ENCODE results near the gene OTUD1. TPM values are rescaled to one million over a fixed set of nuclear protein-coding genes. Genes with fewer than 3 reads are reported as not detected.

OTUD1 gene
- total RNA-seq, 8 experiments from 2014 or later = 2.1 to 10.8 (median 5.2) TPM

DNA sequence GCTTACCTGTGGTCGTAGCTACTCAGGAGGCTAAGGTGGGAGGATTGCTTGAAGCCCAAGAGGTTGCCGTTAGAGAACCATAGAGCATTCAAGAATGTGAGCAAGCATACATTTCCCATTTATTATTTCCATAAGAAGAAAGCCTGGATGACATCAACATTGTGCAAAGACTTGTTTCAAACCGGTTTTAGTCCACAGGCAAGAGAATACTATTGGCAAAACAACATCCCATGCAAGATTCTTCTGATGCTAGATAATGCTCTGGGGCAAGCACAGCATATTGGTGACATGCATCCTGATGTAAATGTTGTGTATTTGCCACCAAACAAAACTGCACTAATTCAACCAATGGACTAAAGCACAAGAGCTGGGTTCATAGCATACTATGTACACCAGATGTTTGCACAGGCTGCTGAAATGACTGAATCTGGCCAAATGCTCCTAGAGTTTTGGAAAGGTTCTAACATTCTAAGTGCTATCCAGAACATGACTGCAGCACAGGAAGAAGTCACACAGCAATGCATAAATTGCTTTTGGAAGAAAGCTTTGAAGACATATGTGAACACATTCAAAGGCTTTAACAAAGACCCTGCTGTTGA lies 42.6 kb downstream of the OTUD1 start:
- peak in 4 of 8 experiments; percentile 26 to 65 (median 54) for ATAC-seq (replicated peaks in 6 of 8)
- no peaks in the 10 kb centered on the region for H3K4me1 ChIP-seq (replicated peaks in 1 of 2)
- in situ Hi-C loops (cut with MboI; ENCODE audit: low pct_unique_long_range_greater_than_20kb in 2 of 9, low sequenced_read_pairs in 9 of 9, unreplicated experiment in 9 of 9) = no loop called here
- H3K4me3 ChIP-seq = no peak overlapping the region
- no peak overlapping the region for H3K27ac ChIP-seq
- WGBS, 10 experiments = 0 to 83% (median 76%) methylated on average over 1 to 3 of the region's 3 CpGs; no CpG with 5 or more reads in 3 of the 10 experiments

DNA sequence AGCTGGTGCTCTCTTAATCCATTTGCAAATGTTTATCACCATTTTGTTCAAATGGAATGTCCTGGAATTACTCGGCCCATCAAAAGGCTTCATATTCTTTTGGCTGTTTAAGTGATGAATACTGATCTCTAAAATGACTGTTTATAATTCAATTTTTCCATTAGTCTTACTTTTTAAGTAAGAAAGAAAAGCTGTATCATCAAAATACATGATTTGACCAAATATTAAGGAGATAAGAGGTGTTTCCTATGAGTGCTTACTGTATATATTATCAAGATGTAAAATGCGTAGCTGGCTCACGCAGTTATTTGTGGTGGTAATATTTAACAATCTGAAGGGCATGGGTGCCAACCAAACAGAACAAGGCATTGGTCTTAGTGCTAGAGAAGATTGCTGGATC lies 51.2 kb downstream of the OTUD1 start:
- Histone ChIP-seq H3K4me3 (no peak overlapping the region), H3K27ac (no peak overlapping the region), H3K4me1 (replicated peaks in 1 of 2) (no peaks in the 10 kb centered on the region)
- WGBS, 10 experiments = 0 to 100% (median 79%) methylated on average over 1 to 3 of the region's 3 CpGs
- ATAC-seq (replicated peaks in 6 of 8) = no peak
- in situ Hi-C loops (cut with MboI; ENCODE audit: low pct_unique_long_range_greater_than_20kb in 2 of 9, low sequenced_read_pairs in 9 of 9, unreplicated experiment in 9 of 9) = no loop called here

Other genes with a start within 250 kb of the OTUD1 start
- under 1 TPM in 3 of 8 experiments, not detected in 5; 0.14 to 0.71 (median 0.38) TPM for gene PTF1A, start 246.8 kb upstream of the OTUD1 start, total RNA-seq
- under 1 TPM in 6 of 8 experiments, not detected in 2; 0.11 to 0.63 (median 0.45) TPM for gene C10orf67, start 94.3 kb upstream of the OTUD1 start, total RNA-seq

Measured in motor neuron (in vitro differentiated cells).